GM21367 (cell line): ENCODE measurements around the gene CAPN14.

Experiments
- ATAC-seq: cut with Tn5 transposase; IDR thresholded peaks from one replicate; pipeline ENCODE4 v1.9.1; 2021; ENCODE audit not compliant: unreplicated experiment

The CAPN14 gene

DNA sequence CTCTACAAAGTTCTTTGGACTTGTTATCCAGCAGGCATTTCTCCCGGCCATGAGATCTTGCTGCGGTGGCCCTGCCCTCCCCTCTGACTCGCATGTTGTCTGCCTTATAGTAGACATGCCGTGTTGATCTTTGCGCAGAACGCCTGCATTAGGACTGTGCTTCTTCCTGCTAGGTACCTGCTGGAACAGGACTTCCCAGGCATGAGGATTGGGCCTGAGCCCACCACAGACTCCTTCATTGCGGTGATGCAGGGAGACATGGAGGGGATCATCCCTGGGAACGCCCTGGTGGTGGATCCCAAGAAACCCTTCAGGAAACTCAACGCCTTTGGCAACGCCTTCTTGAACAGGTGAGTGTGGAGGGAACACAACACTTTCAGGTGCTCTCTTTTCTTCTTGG is 26.8 kb upstream of the CAPN14 start:
- ATAC-seq: no peak

DNA sequence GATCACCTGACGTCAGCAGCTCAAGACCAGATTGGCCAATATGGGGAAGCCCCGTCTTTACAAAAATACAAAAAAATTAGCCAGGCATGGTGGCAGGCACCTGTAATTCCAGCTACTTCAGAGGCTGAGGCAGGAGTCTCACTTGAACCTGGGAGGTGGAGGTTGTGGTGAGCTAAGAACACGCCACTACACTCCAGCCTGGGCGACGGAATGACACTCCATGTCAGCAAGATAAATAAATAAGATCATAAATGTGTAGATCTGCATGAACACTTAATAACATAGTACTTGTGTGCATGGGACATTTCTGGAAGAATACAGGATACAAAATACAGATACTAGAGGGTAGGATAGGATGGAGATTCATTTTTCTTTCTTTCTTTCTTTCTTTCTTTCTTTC is 25.7 kb upstream of the CAPN14 start:
- no peak for ATAC-seq

DNA sequence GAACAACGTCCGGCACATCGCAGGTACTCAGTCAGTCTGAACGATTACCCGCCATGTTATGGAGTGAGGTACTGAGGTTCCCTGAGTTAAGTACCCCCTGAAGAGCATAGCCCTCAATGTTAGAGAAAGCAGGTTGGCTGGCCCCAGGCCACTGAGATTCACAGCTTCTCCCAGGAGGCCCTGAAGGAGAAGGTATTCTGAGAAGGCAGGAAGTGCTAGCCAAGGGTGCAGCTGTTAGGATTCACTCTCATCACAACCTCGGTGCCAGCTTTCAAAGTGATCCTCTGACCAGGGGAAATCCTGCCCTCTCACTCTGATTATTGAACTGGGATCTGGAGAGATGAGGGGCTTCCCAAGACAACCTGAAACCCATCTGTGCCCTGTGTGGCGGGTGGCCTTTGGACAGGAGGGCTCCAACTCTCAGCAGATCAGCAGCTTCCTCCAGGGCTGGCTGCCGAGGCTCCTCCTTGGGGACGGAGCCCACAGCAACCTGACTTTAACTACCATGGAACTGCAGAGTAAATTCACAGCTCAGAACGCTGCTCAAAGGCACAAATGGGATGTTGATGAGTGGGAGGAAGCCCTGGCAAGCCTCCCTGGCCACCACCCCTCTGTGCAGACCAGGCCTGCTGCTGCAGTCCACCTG is 24.4 kb upstream of the CAPN14 start:
- no peak for ATAC-seq

DNA sequence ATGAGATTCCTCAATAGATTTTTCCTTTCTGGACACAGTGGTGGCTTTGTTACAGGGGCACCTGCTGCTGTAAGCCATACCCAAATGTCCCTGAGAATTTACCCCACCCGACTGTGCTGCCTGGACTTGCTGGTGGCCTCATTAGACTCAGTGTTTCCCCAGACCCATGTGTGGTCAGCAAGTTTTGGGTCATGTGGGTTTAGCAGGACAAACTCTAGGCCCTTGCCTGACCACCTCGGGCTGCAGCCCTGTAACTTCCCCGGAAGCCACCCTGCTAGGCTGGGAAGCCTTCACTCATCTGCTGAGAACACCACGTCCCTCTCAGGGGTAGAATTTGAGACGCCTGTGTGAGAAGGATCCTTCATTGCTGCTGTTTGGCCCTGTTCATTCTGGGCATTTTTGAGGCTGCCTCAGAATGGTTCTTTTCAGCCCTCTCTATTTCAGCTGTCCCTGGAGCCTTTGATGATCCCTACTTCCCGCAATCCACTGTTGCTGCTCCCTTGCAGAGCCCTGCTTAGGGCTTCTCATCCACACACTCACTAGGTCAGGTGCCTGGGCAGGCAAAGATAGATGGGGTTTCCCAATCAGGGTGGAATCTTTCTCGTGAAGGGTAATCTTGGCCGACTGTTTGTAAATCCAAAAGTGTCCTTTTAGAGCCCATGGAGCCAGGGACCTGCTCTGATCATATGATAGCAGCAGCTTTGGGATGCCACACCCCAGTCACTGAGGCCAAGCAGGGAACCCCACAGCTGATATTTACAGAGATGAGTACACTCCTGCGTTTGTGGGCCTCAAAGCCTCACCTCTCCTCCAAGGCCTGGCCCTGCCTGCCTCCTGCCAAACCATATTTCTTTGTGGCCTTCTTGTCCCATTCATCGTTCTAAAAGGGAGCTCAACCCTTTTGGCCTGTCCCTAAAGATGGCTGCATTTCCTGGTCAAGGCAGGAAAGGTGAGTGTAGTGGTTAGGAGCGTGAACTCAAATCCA is 23.4 kb upstream of the CAPN14 start:
- ATAC-seq: no peak

DNA sequence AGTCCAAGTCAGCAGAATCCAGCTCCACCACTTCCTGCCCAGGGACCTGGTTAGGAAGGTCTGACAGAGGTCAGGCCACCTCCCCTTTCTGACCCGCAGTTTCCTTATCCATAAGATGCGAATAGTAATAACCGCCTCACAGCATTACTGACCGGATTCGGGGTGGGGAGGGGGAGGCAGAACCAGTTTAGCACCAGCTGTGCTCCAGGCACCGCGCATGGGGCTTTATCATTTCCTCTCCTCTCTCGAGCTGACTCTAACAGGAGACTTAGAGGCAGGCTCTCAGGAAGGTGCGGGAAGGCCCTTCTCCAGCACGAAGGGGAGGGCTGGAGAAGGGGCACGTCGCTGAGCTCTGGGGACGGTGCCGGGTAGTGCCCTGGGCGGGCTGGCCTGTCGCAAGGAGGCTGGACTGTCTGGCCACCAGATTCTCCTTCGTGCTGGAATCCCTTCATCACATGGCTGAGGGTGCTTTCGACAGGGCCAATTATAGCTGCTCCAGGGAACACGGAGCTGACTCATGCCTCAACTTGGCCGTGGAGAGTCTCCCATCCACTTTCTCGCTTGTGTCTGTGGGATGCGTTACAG is 22.4 kb upstream of the CAPN14 start:
- ATAC-seq: no peak

DNA sequence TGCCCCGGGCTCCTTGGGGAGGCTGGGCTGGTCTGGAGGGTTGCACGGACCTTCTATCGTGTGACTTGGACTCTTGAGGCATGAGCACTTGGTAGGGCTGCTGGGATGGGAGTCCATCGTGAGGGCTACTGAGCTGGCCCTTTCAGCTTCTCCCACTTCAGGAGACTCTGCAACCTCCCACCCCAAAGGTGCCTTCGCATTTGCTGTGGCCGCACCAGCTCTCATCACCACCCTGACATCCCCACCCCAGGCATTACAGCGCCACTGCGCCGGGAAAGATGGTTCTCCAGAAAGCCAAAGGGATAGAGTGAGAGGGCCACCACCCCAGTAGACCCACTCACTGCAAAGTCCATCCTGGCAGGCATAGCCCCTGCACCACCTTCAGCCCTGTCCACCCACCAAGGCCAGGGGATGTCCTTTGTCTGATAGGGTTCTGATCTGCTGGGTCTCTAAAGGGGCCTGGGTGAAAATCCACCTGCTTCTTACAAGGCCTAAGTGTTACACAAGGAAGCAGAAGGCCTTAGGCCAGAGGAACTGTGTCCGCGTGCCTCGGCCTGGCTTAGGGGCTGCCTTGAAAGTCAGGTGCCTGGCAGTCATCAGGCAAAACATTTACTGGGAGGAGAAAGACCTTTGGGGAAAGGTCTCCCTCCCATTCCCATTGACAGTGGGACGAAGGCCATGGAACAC is 21.7 kb upstream of the CAPN14 start:
- ATAC-seq: no peak

DNA sequence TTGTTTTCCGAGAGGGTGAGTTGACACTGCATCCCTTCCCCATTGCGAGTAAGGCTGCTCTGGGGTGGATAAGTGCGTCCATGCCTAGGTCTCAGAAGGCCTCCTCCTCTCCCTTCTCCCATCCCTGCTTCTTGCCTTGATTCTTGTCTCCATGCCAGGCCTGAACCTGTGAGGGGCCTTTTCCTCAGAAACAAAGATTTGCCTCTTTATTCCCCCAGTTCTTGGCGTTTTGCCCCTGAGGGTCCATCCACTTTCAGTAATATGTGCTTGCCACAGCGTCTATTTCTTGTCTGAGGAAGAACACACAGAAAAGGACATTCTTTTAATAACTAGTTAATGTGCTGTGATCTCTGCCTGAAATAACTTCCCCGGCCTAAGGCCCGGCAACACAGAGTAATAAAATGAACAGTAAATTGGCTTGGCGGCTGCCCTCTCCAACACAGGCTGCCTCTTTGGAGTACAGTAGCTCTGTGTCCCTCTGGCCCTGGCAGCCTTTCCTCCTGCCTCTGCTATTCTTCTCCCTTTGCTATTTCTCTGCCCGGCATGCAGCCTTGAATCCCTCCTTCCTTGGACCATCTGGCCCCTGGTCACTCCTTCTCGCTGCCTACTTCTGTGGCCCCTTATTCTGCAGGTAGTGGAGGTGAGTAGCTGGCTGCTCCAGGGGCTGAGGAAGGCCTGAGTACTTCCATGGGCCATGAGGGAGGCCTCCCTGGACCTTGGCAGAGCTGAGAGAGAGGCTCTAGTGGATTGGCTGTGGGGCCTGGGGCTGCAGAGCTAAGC is 21.0 kb upstream of the CAPN14 start:
- no peak for ATAC-seq

DNA sequence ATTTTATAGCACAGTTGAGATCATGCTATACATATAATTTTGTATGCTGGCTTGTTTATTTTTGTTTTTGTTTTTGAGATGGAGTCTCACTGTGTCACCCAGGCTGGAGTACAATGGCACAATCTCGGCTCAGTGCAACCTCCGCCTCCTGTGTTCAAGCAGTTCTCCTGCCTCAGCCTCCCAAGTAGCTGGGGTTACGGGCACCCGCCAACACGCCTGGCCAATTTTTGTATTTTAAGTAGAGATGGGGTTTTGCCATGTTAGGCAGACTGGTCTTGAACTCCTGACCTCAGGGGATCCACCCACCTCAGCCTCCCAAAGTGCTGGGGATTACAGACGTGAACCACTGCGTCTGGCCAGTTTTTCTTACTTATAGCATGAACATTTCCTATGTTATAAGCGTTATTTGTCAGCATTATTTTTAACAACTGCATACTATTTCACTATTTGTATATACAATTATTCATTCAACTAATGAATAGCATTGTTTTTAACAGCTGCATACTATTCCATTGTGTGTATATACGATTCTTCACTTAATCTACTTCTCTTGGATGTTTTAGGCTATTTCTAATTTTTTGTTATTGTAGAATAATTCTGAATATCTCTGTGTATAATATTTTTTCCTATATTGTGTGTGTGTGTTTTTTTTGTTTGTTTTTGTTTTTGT is 20.2 kb upstream of the CAPN14 start:
- no peak for ATAC-seq

DNA sequence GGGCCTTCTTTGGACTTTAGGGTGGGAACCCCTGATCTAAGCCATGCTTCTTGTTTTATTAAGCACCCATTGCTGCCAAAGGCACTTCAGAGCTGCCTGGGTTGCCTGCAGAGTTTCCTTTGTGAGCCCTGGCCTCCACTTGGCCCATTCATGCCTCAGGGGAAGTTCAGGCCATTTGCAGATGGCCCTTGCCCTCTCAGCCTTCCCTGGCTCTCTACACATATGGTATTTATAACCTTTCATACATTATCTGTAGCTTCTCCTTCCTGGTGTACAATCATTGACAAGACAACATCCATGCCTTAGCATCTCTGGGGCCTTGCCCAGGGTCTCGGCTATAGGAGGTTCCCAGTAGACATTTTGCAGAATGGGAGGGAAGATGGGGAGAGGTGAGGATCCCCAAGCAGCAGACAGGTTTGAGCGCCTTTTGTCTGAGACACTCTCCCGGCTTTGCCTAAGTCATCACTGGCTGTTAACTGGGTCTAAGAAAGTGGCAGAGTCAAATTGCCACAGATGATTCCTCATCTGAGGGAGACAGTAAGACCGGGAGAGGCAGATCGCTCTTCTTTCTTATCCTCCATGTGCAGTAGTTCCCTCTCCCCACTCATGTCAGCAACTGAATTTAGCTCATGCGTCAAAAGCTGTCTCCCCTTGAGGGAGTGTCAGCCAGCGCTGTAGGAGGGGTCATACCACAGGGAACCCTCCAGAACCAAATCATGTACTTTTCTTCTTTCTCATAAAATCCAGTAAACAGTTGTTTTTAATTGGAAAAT is 19.3 kb upstream of the CAPN14 start:
- ATAC-seq: no peak

DNA sequence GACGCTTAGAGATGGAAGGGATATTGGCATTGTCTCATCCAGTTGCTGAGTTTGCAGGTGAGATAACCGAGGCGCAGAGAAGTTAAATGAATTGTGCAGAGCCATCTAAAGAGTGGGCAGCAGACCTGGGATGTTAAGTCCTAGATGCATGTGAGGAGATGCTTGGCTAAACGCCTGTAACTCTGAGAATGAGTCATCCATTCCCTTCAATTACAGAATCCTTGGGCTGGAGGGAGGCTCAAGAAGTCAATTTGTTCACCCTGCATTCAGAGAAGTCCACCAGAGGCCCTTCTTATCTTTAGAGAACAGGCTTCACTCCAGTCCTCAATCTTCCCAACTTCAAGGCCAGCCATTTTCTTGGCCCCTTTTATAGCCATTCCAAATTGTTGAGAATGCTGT is 18.2 kb upstream of the CAPN14 start:
- ATAC-seq: no peak

DNA sequence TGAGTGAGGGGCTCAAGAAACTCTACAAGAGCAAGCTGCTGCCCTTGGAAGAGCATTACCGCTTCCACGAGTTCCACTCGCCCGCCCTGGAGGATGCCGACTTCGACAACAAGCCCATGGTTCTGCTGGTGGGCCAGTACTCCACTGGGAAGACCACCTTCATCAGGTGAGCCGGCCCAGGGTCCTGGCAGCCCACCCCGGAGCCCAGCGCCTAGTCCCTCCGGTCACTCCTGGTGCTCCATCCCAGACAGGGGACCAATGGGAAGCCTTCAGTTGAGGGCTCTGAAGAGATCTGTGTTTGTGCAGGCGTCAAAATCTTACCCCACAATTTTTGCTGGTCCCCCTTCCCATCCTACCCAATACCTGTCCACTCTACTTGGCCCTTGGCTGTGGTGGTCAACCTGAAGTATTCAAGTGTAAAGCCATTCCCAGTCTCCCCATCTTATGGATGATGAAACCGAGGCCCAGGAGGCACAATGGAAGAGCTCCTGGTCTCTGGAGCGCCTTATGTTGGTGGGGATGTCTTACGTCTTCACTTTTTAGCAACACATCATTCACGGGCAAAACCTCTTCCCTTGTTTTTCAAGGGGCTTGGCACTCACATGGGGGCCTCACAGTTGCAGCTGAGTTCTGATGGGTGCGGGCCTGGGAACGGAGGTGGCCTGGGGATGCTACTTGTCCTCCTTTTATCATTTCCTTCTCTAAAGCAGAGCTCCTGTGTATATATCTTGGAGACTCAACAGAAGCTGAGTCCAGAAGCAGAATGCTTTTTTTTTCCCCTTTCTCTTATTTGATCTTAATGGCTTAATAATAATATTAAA is 17.6 kb upstream of the CAPN14 start:
- no peak for ATAC-seq

DNA sequence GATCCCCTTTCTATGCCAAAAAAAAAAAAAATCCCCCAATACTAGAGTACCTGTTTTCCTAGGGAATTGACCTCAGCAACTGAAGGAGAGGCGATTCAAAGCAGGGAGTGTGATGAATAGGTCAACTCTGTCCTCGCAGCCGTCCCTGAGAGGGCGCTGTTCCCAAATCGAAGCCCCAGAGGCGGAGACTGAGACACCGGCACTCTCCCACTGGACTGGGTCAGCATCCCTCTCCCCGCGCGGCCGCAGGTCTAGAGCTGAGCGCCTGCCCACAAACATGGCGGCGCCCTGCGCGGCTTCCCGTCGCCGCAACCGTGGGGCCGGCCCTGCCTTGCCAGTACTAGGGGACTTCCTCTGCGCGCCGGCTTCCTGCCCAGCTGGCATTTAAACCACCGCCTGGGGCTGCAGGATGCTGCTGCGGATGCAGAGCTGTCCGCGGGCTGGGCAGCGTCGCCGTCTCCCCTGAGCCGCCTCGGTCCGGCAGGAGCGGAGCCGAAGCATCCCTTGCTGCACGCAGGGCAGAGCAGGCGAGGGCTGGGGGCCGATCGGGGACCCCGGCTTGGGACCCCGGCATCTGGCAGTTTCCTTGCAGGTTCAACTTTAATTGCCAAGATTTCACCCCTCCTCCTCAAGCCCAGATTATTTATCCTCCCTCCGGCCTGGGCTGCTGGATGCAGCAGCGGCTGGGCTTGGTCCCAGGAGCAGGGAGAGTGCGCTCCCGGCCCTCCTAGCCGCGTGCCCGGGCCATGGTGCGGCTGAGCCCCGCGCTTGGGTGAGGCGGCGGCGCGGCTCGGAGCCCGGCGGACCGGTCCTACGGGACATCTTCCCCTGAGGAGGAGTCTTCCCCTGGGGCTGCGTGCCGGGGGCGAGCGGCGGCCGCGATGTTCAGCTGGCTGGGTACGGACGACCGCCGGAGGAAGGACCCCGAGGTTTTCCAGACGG is 16.7 kb upstream of the CAPN14 start, which contains the start of gene EHD3:
TSS of gene EHD3 (plus strand) at position 412 of the 942 bp plus-strand sequence. CDS start at position 882, 470 bp downstream.
- ATAC-seq: peak; percentile 98

DNA sequence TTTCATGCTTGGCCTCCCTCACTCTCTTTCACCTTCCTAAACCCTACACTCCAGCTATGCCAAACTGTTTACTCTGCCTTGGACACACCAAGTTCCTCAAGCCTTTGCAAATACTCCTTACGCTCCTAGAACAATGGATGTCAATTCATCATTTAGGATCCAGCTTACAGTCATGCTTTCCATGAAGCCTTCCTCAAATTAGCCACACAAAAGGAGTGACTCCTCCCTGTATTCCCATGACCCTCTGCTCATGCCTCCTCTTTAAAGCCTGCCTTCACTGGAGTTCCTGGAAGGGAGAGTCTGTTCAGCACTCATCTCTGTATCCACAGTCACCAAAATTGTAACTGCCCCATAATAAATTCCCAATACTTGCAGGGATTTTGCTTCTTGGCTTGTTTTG is 15.9 kb upstream of the CAPN14 start:
- no peak for ATAC-seq

DNA sequence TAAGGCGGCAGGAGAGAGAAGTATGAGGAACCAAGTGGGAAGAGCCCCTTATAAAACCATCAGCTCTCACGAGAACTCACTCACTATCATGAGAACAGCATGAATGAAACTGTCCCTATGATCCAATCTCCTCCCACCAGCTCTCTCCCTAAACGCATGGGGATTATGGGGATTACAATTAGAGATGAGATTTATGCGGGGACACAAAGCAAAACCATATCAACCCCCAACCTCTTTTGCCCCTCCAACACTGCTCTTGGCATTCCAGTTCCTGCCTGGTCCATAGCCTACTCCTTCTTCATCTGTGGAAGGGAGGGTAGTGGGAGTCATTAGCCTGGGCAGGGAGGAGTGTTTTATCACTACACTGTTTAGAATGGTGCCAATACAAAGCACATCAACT is 15.3 kb upstream of the CAPN14 start:
- ATAC-seq: no peak

DNA sequence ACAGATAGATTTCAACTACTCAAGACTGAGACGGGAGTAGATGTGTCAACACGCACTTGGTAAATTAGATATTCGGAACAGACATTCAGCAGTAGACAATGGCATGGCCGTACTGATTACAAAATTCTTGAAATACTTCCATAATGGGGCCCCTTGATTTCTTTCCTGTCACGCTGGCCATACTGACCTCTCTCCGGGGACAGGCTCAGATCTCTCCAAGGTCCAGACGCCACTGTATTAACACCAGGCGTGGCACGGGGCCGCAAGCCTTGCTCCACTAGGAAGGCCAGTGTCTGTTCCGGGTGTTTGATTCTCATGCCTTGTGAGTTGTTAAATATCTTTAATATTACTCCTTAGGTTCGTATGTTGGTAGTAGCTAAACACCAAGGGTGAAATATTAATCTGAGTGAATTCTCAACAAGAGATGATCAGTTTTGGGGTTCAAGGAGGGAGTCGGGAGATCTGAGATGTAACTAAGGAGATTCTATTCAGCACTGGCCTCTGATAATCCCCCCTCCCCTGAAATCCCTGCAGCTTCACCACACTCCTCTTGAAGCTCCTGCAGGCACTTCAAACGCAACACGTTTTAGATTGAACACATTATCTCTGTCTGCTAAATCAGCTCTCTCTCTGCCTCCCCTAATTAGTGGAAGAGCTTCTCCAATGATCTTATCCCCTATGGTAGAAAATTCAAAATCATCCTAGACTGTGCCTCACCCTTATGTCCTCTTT is 14.4 kb upstream of the CAPN14 start:
- no peak for ATAC-seq

DNA sequence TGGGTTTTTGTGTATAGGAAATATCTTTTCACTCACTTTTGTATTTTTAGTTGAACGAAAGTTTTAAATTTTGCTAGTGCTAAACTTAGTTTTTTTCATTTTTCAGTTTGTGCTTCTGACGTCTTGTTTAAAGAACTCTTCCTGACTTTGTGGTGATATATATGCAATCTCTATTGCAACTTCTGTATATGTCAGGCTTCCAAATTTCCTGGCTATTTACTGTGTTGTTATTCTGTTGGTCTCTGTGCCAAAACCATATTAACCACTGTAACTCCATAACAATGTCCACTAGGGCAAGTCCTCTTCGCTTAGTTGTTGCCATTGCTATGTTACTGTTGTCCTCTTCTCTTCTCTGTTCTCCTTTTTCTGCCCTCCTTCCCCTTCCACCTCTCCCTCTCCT is 13.4 kb upstream of the CAPN14 start:
- no peak for ATAC-seq

DNA sequence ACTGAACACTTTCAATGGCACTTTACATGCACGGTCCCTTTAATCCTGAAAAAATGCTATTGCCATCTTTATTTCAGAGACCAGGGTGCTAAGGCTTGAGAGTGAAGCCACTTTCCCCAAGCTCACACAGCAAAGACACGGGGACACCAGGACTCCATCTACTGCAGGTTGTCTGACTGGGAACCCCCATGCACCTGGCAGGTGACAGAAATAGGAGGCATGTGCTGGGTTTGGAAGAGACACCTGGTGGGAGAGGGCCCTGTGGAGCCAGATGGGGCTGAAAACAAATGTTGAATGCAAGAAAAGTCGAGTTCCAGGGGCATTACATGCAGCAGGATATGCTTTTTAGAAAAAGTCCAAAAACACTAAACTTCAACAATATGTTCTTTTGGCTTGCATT is 11.4 kb upstream of the CAPN14 start:
- no peak for ATAC-seq
